Thyroid gland (tissue), 4 donors: Measurements from ENCODE around the gene PLEKHO2. TPM values are rescaled to one million over a fixed set of nuclear protein-coding genes. Genes with fewer than 3 reads are reported as not detected.

Experiments
- DNase-seq, 2 donors: peaks; one replicate each; pipeline ENCODE4 v3.0.0-alpha.2; 2019
- H3K27ac ChIP-seq, 3 donors: fragments of 200-600 bp; sonication (generic); 1 replicate in 2 of 3; 2 replicates in 1 of 3; pipeline ENCODE4 v1.5.1; 2016 to 2019; ENCODE audit warnings: mild to moderate bottlenecking in 1 of 3, moderate library complexity in 1 of 3
- H3K27me3 ChIP-seq: fragments of 200-600 bp; sonication (generic); one replicate; pipeline ENCODE4 v1.5.1; 2019
- H3K36me3 ChIP-seq, 2 donors: fragments of 200-600 bp; sonication (generic); one replicate each; pipeline ENCODE4 v1.5.1; 2016 to 2019
- H3K4me1 ChIP-seq, 2 donors: fragments of 200-600 bp; sonication (generic); one replicate each; pipeline ENCODE4 v1.5.1; 2017 to 2019
- H3K4me3 ChIP-seq, 3 donors: fragments of 200-600 bp; sonication (generic); replicated peaks in 1 of 3; 1 replicate in 2 of 3; 2 replicates in 1 of 3; pipeline ENCODE4 v1.5.1; 2016; ENCODE audit warnings: mild to moderate bottlenecking in 1 of 3
- H3K9me3 ChIP-seq: fragments of 200-600 bp; sonication (generic); one replicate; pipeline ENCODE4 v1.5.1; 2017
- POLR2A ChIP-seq, 2 donors: fragments of 450-650 bp; IDR thresholded peaks; one replicate each; pipeline ENCODE4 v1.6.1; 2017; ENCODE audit warnings: antibody characterized with exemption in 2 of 2, mild to moderate bottlenecking in 2 of 2, moderate library complexity in 1 of 2
- WGBS, 2 donors: methylation state at CpG; one replicate each; pipeline ENCODE4 v1.1.5; 2017; 5-methylcytosine and 5-hydroxymethylcytosine counted together
- intact Hi-C: fragments of 100-400 bp; cut with DNase I; formaldehyde crosslinking; loops from one replicate; pipeline ENCODE4 v1.15.1; 2023
- total RNA-seq, 4 donors: library from RNA; depleted of rRNA; stranded (reverse); fragments of >200 nt; gene quantifications; one replicate each; pipeline ENCODE4 v1.2.3, GENCODE V29; 2016
- TF ChIP-seq, protein P1 (sequence below), 6 experiments: fragments of 200-600 bp in 3 of 6; fragments of 450-650 bp in 3 of 6; sonication (generic) in 3 of 6; IDR thresholded peaks; one replicate each; pipeline ENCODE4 v1.5.1; 2016 to 2019; ENCODE audit warnings: antibody characterized with exemption in 6 of 6, mild to moderate bottlenecking in 2 of 6, inconsistent platforms in 1 of 6, moderate library complexity in 1 of 6

The PLEKHO2 gene
- total RNA-seq, 4 donors from 2014 or later = 31.3 to 53.6 (median 46.1) TPM

GRCh38 chr15:64891561-64891960, 49.8 kb downstream of the PLEKHO2 start:
- no peaks in the 10 kb centered on the region for H3K27me3 ChIP-seq
- peaks cover 15 to 34% of the 10 kb centered on the region in 2 donors for H3K4me1 ChIP-seq
- peak overlapping the region in 1 of 3 donors; percentile 30 for H3K27ac ChIP-seq
- intact Hi-C loops = loop anchor here (5.0 to 10.0 kb wide), 2 partner anchors 44 to 157 kb away; no protein-coding TSS in a partner anchor
- no peak overlapping the region for H3K4me3 ChIP-seq
- H3K36me3 ChIP-seq = no peaks in the 10 kb centered on the region
- DNase-seq = no peak
- TF ChIP-seq POLR2A (IDR thresholded peaks at IDR 0.05) = no peak
- TF ChIP-seq, protein P1, sequence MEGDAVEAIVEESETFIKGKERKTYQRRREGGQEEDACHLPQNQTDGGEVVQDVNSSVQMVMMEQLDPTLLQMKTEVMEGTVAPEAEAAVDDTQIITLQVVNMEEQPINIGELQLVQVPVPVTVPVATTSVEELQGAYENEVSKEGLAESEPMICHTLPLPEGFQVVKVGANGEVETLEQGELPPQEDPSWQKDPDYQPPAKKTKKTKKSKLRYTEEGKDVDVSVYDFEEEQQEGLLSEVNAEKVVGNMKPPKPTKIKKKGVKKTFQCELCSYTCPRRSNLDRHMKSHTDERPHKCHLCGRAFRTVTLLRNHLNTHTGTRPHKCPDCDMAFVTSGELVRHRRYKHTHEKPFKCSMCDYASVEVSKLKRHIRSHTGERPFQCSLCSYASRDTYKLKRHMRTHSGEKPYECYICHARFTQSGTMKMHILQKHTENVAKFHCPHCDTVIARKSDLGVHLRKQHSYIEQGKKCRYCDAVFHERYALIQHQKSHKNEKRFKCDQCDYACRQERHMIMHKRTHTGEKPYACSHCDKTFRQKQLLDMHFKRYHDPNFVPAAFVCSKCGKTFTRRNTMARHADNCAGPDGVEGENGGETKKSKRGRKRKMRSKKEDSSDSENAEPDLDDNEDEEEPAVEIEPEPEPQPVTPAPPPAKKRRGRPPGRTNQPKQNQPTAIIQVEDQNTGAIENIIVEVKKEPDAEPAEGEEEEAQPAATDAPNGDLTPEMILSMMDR (IDR thresholded peaks at IDR 0.05) = no peak
- H3K9me3 ChIP-seq = no peaks in the 10 kb centered on the region

GRCh38 chr15:64892847-64893403, 51.2 kb downstream of the PLEKHO2 start:
- Histone ChIP-seq H3K4me1 (peaks cover 20 to 45% of the 10 kb centered on the region in 2 donors), H3K27ac (peak overlapping the region; percentile 67 to 82 (median 77)), H3K36me3 (no peaks in the 10 kb centered on the region), H3K9me3 (no peaks in the 10 kb centered on the region), H3K4me3 (no peak overlapping the region), H3K27me3 (no peaks in the 10 kb centered on the region)
- no peak for TF ChIP-seq POLR2A (IDR thresholded peaks at IDR 0.05)
- TF ChIP-seq, protein P1 (IDR thresholded peaks at IDR 0.05) = no peak
- DNase-seq = no peak
- intact Hi-C loops = loop anchor here (5.0 to 10.0 kb wide), 2 partner anchors 46 to 158 kb away; no protein-coding TSS in a partner anchor
- 94 to 97% methylated on average over 8 of the region's 8 CpGs for WGBS, 2 donors

GRCh38 chr15:64893481-64894394, 52.0 kb downstream of the PLEKHO2 start:
- Histone ChIP-seq H3K9me3 (no peaks in the 10 kb centered on the region), H3K36me3 (no peaks in the 10 kb centered on the region), H3K27ac (peak overlapping the region; percentile 67 to 82 (median 77)), H3K27me3 (no peaks in the 10 kb centered on the region), H3K4me1 (peaks cover 20 to 50% of the 10 kb centered on the region in 2 donors), H3K4me3 (no peak overlapping the region)
- WGBS, 2 donors = 35 to 55% methylated on average over 24 to 39 of the region's 44 CpGs
- peak in 1 of 2 donors; percentile 67 for TF ChIP-seq POLR2A (IDR thresholded peaks at IDR 0.05)
- TF ChIP-seq, protein P1 (IDR thresholded peaks at IDR 0.05) = no peak
- intact Hi-C loops = loop anchor here (5.0 to 10.0 kb wide), 2 partner anchors 46 to 159 kb away; no protein-coding TSS in a partner anchor
- DNase-seq = peak; percentile 91 to 94

DNA sequence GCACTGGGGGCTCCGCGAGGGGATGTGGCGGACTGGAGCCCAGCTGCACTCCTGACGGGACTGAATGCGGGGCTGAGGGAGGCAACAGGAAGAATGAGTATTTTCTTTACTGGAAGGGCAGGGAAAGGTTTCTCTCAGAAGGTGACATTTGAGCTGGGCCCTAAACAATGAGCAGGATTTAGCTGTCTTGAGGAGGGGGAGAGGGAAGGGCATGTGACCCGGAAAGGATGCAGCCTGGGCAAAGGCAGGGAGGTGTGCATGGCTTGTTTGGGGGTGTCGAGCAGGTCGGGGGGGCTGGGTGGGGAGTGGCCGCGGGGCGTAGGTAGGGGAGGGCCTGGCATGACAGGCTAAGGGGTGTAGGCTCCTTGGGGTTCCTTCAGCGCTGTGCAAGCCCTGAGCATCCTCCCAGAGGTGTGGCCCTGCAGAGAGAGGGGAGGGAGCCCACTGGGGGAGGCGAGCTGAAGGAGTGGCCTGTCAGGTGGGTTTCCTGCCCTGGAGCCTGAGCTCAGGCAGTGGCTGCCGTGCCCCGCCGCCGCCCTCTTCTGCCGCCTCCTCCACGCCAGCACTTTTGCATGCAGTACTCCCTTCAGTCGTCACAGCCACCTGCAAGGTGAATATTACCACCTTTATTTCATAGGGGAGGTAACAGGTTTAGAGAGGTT, 52.8 kb downstream of the PLEKHO2 start:
- 32 to 50% methylated on average over 9 to 18 of the region's 20 CpGs for WGBS, 2 donors
- Histone ChIP-seq H3K27ac (peak overlapping the region; percentile 67 to 82 (median 77)), H3K27me3 (no peaks in the 10 kb centered on the region), H3K4me3 (no peak overlapping the region), H3K9me3 (no peaks in the 10 kb centered on the region), H3K36me3 (no peaks in the 10 kb centered on the region), H3K4me1 (peaks cover 20 to 50% of the 10 kb centered on the region in 2 donors)
- intact Hi-C loops = loop anchor here (5.0 to 10.0 kb wide), 2 partner anchors 47 to 160 kb away; no protein-coding TSS in a partner anchor
- DNase-seq = peak in 1 of 2 donors; percentile 39
- no peak for TF ChIP-seq POLR2A (IDR thresholded peaks at IDR 0.05)
- TF ChIP-seq, protein P1 (IDR thresholded peaks at IDR 0.05) = no peak
